H1 (cell line): Measurements from ENCODE around the gene TYR. TPM values are rescaled to one million over a fixed set of nuclear protein-coding genes. Genes with fewer than 3 reads are reported as not detected.

Experiments
- POU5F1 ChIP-seq: IDR thresholded peaks from 2 replicates; pipeline ENCODE4 v1.6.1; 2011; ENCODE audit warnings: low read depth, mild to moderate bottlenecking, low read length, moderate library complexity
- polyA plus RNA-seq, 7 experiments: library from polyadenylated mRNA; depleted of rRNA in 3 of 7; stranded (reverse) in 5 of 7; unstranded in 2 of 7; fragments of >200 nt in 5 of 7; fragments of 200-250 nt in 2 of 7; gene quantifications; 1 replicate in 5 of 7; 2 replicates in 1 of 7; 4 replicates in 1 of 7; pipeline versions ENCODE4 v1.2.1 to v1.2.3, GENCODE V29; 2011 to 2013; ENCODE audit warnings: missing spikeins in 2 of 7, mixed read lengths in 2 of 7
- total RNA-seq: library from RNA; stranded (reverse); fragmentation: NEBNext Ultra II Directional; extraction: Animal tissue kit (Norgen Biotek cat#: 25700); gene quantifications from 2 replicates; pipeline ENCODE4 v1.2.1, GENCODE V29; 2021
- TF ChIP-seq, protein P1 (sequence below): fragments of 300-600 bp; sonication (generic); IDR thresholded peaks from 2 replicates; pipeline ENCODE4 v1.7.1; 2012; ENCODE audit warnings: low read length, moderate library complexity, mild to moderate bottlenecking, inconsistent platforms; ENCODE audit not compliant: insufficient replicate concordance

The TYR gene
- total and polyA plus RNA-seq, 2 of the 8 experiments (the other 6 are each of a cell fraction or from before 2014, with no cell fraction given), result not detected

- TF ChIP-seq, protein P1, sequence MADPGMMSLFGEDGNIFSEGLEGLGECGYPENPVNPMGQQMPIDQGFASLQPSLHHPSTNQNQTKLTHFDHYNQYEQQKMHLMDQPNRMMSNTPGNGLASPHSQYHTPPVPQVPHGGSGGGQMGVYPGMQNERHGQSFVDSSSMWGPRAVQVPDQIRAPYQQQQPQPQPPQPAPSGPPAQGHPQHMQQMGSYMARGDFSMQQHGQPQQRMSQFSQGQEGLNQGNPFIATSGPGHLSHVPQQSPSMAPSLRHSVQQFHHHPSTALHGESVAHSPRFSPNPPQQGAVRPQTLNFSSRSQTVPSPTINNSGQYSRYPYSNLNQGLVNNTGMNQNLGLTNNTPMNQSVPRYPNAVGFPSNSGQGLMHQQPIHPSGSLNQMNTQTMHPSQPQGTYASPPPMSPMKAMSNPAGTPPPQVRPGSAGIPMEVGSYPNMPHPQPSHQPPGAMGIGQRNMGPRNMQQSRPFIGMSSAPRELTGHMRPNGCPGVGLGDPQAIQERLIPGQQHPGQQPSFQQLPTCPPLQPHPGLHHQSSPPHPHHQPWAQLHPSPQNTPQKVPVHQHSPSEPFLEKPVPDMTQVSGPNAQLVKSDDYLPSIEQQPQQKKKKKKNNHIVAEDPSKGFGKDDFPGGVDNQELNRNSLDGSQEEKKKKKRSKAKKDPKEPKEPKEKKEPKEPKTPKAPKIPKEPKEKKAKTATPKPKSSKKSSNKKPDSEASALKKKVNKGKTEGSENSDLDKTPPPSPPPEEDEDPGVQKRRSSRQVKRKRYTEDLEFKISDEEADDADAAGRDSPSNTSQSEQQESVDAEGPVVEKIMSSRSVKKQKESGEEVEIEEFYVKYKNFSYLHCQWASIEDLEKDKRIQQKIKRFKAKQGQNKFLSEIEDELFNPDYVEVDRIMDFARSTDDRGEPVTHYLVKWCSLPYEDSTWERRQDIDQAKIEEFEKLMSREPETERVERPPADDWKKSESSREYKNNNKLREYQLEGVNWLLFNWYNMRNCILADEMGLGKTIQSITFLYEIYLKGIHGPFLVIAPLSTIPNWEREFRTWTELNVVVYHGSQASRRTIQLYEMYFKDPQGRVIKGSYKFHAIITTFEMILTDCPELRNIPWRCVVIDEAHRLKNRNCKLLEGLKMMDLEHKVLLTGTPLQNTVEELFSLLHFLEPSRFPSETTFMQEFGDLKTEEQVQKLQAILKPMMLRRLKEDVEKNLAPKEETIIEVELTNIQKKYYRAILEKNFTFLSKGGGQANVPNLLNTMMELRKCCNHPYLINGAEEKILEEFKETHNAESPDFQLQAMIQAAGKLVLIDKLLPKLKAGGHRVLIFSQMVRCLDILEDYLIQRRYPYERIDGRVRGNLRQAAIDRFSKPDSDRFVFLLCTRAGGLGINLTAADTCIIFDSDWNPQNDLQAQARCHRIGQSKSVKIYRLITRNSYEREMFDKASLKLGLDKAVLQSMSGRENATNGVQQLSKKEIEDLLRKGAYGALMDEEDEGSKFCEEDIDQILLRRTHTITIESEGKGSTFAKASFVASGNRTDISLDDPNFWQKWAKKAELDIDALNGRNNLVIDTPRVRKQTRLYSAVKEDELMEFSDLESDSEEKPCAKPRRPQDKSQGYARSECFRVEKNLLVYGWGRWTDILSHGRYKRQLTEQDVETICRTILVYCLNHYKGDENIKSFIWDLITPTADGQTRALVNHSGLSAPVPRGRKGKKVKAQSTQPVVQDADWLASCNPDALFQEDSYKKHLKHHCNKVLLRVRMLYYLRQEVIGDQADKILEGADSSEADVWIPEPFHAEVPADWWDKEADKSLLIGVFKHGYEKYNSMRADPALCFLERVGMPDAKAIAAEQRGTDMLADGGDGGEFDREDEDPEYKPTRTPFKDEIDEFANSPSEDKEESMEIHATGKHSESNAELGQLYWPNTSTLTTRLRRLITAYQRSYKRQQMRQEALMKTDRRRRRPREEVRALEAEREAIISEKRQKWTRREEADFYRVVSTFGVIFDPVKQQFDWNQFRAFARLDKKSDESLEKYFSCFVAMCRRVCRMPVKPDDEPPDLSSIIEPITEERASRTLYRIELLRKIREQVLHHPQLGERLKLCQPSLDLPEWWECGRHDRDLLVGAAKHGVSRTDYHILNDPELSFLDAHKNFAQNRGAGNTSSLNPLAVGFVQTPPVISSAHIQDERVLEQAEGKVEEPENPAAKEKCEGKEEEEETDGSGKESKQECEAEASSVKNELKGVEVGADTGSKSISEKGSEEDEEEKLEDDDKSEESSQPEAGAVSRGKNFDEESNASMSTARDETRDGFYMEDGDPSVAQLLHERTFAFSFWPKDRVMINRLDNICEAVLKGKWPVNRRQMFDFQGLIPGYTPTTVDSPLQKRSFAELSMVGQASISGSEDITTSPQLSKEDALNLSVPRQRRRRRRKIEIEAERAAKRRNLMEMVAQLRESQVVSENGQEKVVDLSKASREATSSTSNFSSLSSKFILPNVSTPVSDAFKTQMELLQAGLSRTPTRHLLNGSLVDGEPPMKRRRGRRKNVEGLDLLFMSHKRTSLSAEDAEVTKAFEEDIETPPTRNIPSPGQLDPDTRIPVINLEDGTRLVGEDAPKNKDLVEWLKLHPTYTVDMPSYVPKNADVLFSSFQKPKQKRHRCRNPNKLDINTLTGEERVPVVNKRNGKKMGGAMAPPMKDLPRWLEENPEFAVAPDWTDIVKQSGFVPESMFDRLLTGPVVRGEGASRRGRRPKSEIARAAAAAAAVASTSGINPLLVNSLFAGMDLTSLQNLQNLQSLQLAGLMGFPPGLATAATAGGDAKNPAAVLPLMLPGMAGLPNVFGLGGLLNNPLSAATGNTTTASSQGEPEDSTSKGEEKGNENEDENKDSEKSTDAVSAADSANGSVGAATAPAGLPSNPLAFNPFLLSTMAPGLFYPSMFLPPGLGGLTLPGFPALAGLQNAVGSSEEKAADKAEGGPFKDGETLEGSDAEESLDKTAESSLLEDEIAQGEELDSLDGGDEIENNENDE, result no peak
- no peak for TF ChIP-seq POU5F1
Measured at GRCh38 chr11:89163686-89164085, 14.0 kb upstream of the TYR start (continued).
